T-helper 9 cell (primary cell): ENCODE data around the gene HOXD1.

Experiments used
- DNase-seq: peaks from one replicate; pipeline ENCODE4 v3.0.0-alpha.2; 2020

HOXD1 gene

DNA sequence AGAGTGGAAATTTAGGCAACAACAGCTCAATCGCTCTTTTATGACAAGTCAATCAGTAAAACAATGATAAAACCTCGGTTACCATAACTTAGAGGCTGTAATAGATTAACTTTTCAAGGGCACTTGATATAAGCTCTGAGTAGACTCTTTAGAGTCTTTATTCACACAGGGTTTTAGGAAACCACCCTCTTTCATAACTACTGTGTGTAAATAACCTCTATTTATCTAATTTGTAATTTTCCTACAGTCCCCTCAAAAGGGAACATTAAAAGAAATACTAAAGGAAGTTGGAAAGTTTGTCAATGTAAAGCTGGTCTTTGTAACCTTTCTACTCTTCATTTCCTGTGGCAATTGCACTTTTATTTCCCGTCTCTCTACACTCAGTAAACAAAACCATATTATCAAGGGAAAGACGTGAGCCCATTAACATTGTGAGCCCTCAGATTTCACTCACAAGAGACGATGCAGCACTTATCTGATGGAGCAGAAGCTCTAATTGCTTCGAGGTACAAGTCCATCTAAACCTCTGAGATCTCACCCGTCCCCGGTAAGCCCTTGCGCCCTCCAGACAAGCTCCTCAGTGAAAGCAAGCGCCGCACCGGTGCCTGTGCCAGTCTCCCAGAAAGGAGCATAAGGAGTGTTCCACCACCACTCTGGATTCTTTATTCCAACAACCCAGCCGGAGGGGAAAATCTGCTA is 1.1 kb upstream of the HOXD1 start:
- no peak for DNase-seq

DNA sequence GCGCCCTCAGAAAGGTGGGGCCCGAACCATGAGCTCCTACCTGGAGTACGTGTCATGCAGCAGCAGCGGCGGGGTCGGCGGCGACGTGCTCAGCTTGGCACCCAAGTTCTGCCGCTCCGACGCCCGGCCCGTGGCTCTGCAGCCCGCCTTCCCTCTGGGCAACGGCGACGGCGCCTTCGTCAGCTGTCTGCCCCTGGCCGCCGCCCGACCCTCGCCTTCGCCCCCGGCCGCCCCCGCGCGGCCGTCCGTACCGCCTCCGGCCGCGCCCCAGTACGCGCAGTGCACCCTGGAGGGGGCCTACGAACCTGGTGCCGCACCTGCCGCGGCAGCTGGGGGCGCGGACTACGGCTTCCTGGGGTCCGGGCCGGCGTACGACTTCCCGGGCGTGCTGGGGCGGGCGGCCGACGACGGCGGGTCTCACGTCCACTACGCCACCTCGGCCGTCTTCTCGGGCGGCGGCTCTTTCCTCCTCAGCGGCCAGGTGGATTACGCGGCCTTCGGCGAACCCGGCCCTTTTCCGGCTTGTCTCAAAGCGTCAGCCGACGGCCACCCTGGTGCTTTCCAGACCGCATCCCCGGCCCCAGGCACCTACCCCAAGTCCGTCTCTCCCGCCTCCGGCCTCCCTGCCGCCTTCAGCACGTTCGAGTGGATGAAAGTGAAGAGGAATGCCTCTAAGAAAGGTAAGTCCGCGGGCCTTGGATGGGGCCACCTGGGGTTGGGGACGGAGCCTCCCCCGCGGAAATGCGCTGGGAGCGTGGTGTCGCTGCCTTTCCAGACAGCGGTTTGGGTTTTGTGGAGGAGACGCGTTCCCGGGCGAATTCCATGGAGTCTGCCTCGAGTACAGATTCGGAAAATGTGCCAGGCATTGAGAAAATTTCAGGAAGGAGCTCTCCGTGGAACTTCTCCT is 559 bp downstream of the HOXD1 start:
- DNase-seq: no peak

DNA sequence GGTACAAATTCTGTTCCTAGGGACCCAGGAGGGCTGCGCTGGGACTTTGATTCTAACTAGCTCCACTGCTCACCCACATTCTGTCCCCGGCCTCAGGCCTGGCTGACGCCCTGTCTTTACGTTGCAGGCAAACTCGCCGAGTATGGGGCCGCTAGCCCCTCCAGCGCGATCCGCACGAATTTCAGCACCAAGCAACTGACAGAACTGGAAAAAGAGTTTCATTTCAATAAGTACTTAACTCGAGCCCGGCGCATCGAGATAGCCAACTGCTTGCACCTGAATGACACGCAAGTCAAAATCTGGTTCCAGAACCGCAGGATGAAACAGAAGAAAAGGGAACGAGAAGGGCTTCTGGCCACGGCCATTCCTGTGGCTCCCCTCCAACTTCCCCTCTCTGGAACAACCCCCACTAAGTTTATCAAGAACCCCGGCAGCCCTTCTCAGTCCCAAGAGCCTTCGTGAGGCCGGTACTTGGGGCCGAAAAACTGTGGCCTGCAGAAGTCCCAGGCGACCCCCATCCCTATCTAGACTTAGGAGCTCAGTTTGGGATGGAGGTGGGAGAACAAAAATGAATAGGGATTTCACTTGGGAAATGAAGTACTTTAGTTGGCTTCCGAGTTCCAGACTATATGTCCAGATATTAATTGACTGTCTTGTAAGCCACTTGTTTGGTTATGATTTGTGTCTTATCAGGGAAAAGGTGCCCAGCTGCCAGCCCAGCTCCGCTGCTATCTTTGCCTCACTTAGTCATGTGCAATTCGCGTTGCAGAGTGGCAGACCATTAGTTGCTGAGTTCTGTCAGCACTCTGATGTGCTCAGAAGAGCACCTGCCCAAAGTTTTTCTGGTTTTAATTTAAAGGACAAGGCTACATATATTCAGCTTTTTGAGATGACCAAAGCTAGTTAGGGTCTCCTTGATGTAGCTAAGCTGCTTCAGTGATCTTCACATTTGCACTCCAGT is 1.5 kb downstream of the HOXD1 start:
- DNase-seq: no peak

DNA sequence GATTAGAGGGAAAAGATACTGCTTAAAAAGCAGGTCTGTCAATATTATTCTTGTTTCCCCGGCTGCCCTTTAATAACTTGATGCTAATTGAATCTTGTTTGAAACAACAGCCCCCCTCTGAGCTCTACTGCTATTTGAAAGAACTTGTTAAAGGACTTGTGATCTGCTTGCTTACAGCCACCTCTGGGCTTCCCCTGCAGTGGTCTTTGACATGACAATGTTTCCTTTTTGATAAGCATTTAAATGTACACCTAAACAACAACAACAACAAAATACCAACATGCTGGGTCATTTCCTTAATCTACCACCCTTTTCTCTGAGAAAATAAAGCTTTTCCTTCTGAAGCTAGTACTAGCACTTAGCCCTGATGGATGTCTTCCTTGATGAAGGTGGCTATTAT is 3.9 kb downstream of the HOXD1 start:
- no peak for DNase-seq

DNA sequence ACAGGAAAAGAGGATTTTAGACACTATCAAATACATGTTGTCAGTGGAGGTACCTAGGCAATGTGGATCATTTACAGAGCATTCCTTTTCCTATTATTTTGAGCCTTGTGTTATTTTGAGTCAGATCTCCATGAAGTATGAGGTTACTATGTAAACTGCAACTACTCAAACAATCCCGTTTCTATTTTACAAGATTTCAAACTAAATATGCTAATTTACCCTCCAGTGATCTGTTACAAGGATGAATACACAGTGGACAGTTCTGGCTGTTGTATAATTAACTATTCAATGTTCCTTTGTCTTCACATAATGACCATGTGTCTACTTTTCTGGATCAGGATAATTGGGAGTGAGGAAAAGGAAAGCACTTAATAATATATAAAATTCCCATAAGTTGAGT is 4.6 kb downstream of the HOXD1 start:
- DNase-seq: no peak

DNA sequence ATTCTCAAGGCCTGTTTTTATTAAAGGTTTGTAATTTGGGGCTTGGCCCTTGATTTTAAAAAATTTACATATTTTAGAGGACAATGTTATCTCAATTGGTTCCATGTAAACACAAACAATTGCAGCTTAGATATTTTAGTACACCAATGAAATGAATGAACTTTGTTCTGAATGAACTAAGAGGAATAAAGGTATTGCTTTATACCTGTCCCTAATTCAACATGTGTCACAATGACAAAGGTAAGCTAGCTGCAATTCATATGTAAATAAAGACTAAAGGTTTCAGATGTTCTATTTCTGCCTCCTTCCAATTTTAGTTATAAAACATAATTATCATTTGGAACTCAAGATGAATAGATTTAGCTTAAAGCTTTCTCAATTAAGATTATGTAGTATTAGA is 11.4 kb downstream of the HOXD1 start:
- DNase-seq: no peak

DNA sequence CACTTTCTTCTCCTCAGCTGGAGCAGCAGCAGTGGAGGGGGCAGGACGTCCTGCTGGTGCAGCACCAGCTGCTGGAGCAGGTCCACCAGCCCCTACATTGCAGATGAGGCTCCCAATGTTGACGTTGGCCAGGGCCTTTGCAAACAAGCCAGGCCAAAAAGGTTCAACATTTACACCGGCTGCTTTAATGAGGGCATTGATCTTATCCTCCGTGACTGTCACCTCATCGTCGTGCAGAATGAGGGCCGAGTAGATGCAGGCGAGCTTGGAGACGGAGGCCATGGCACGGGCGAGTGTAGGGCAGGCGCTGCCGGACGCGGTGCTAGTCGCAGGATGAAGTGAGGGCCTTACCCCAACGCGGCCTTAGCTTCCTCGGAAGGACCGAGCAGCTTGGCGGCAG is 12.5 kb downstream of the HOXD1 start:
- DNase-seq: no peak

DNA sequence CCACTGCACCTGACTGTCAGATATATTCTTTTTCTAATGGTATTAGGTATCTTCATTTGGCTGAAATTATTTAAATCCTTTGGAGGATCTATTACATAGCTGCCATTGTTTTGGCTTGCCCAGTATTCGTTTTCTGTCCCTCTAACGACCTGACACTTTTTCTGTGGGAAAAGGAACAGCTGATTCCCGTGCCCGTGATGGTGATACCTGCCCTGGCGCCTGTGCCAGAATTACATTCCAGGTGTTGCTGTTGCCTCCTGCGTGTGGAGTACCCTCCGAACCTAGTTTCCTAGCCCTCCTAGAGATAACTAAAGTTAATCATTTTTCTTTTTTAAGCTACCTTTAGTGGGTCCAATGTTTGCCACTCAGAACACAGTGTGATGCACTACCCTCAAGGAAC is 14.0 kb downstream of the HOXD1 start:
- no peak for DNase-seq

DNA sequence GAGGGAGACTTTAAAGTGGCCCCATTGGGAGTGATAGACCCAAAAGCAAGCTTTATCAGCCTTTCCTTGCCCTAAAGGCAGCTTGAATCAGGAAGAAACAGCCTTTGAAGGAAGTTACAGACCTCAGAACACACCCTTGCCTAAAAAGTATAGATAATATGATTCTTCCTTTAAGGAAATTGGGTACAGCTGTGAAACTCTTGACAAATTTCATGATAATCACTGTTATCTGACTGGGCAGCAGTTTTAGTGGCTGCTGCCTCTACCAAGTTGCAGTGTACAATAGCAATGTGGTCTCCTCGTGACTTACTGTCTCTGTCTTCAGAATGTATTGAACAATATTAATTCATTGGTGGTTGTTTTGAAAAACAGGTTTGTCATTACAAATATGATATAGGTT is 16.7 kb downstream of the HOXD1 start:
- DNase-seq: no peak

DNA sequence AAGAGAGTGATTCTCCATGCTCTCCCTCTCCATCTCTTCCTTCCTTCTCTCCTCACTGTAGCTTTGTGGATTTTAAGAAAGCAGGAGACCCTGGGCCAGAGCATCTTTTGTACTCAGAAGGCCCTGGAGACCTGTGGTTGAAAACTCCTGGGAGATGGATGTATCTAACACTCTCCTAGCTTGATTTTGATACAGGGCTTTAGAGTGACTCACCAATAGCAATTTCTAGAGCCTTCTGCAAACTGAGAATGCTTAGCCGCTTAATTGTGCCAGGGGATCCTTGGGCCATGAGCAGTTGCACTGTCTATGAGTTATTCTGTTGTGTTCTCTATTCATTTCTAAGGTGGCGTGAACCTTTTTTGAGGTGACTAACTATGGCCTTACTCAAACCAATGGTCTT is 17.7 kb downstream of the HOXD1 start:
- no peak for DNase-seq

DNA sequence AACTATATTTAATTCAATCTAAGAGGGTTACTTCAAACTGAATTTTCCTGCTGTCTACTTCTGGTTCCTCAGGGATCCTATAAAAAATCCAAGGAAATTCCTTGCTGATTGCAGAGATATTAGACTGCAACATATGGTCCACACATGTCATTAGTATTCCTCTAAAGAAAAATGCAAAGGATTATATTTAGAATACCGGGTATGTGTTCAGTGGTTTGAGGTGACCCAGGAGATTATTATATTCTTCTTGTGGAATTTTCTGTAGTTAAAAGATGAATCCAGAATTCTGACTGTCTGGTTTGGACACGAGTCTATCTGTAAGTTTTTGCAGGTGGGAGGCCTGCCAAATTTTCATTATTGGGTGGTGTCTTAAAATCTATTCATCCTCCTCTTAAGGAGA is 18.2 kb downstream of the HOXD1 start:
- DNase-seq: no peak

DNA sequence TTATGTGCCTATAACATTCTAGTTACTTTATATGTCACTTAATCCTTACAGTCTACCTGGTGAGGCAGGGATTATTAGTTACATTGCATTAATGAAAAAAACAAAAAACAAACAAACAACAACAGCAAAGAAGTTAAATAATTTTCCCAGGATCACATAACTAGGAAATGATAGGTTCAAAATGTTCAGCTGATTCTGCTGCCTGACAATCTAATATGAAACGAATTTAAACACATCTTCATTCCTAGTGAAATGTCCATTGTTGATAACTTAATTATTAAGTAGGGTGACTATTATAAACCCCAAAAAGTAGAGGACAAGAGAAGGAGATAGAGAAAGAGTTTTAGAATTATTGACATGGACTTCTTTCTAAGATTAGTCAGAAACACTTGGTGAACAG is 22.6 kb downstream of the HOXD1 start:
- no peak for DNase-seq

DNA sequence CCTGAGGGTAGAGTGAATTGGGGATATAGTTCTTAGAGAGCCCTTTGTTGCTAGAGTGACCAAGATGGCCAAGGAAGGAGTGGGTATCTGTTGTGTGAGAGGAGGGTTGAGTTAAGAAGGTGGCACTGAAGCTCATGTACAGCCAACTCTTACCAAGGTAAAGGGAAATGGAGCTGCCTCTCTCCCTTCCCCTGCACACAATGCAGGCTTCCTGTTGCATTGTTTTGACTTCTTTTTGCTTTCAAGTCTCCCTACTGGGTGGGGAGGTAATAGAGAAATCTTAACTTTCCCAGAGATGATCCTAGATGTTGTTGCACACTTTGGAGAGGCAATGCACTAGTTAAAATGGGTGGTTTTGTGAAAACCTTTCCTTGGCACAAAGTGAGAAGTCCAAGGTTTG is 23.8 kb downstream of the HOXD1 start:
- DNase-seq: no peak

DNA sequence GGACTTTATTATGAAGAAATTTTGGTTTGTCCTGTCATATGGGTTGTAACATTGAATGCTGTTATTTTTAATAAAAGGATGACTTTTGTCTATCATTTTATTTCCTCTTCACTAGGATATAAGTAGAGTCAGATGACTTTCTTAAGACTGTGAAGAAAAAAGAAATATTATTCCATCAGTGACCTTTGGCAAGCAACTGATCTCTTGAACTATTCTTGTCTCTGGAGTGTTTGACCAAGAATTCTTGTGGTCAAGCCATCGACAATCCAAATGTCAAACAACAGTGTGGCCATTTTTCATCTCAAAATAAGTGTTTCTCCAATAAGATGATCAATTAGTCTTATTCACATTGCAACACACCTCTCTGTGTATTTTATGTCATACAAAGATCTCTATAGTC is 24.9 kb downstream of the HOXD1 start:
- DNase-seq: no peak

DNA sequence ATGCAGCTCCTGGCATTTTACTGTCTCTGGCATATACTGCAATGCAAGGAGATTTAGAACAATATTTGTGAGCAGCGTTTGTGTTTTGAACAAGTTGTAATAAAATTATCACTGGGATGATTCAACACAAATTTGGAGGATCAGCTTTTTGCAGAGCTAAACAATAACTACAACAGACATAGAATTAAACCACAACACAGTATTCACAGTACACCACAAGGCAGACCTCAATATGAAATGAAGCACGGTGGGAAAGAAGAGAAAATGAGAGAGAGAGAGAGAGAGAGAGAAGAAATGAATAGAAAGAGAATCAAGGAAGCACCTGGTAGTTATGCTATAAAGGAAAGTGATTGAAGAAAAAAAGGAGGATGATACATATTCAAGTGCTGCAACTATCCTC is 39.4 kb downstream of the HOXD1 start:
- DNase-seq: no peak

DNA sequence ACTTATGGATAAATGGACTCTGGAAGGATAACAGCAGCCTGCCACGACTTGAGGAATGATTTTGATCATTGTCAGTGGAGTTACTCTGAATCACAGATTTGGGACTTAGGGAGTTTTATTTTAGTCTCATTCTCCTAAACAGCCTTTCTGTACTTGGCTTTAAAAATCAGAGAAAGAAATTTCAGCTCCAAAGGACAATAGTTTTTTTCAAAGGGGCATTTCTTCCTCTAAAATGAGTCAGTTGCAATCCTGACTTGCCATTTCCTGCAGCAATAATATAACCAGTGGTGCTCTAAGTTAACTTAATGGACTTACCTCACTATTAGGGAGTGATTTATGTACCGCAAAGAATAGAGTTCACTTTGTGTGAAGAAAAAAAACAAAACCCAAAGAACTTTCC is 45.7 kb downstream of the HOXD1 start:
- no peak for DNase-seq

DNA sequence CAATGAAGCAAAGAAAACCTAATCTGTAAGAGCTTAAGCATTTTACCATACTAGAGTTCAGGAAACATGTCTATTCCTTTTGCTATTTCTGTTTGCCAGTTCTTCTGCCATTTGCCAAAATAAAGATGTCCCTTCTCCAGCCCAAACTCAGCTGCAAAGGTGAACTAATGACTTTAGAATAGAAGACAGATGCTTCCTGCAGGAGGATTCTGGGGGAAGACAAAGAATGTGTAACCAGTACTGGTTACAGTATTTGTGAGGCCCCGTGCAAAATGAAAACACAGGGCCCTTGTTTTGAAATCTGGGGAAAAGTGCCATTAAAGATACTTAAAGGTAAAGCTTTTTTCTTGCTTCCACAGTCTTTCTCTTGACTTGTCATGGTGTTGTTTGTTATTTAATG is 46.5 kb downstream of the HOXD1 start:
- no peak for DNase-seq

DNA sequence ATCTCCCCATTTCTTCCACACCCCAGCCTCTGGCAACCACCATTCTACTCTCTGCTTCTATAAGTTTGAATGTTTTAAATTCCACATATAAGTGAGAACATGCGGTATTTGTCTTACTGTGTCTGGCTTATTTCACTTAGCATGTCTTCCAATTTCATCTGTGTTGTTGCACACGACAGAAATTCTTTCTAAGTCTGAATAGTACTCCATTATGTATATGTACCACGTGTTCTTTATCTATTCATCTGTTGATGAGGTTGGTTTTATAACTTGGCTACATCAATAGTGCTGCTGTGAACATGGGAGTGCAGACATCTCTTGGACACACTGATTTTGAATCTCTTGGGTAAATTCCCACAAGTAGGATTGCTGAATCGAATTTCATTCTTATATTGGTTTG is 49.0 kb downstream of the HOXD1 start:
- no peak for DNase-seq

DNA sequence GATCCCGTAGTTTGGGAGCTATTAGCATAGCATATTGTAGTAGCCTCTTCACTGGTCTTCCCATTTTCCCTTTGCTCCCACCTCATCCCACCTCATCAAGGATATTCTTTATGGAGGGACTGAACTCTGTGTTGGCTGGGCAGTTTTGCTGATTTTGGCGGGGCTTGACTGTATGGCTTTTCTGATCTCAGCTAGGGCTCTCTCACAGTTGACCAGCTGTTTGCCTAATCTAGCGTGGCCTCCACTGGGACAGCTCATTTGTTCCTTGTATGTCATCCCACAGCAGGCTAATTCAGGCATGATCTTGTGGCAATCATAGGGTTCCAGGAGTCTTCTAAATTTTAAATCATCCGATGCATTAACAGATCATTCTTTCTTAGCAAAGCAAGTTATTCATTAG is 50.6 kb downstream of the HOXD1 start:
- no peak for DNase-seq

DNA sequence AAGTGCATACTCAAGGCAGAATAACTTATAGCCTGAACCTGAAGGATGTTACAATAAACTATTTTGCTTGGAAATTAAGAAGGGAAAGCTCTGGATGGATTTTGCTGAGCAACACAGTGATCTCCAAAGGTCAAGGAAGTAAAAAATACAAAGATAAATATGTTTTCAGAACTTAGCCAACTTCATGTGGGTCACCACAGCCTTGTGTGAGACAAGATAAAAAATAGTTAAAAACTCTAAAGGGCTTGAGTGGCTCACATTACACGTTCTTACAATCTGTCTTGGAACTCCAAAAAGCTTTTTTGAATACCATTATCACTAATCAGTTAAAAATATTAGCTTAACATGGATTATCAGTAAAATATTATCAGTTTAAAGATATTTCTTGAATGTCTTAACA is 51.8 kb downstream of the HOXD1 start:
- no peak for DNase-seq
